ENCODE results near the gene ADGRG7.
"Not testable (repeated sequence)": the region's sequence is repeated elsewhere in the genome, so short reads cannot be mapped to it uniquely, and the experiment has no call there.

The ADGRG7 gene, protein sequence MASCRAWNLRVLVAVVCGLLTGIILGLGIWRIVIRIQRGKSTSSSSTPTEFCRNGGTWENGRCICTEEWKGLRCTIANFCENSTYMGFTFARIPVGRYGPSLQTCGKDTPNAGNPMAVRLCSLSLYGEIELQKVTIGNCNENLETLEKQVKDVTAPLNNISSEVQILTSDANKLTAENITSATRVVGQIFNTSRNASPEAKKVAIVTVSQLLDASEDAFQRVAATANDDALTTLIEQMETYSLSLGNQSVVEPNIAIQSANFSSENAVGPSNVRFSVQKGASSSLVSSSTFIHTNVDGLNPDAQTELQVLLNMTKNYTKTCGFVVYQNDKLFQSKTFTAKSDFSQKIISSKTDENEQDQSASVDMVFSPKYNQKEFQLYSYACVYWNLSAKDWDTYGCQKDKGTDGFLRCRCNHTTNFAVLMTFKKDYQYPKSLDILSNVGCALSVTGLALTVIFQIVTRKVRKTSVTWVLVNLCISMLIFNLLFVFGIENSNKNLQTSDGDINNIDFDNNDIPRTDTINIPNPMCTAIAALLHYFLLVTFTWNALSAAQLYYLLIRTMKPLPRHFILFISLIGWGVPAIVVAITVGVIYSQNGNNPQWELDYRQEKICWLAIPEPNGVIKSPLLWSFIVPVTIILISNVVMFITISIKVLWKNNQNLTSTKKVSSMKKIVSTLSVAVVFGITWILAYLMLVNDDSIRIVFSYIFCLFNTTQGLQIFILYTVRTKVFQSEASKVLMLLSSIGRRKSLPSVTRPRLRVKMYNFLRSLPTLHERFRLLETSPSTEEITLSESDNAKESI

DNA sequence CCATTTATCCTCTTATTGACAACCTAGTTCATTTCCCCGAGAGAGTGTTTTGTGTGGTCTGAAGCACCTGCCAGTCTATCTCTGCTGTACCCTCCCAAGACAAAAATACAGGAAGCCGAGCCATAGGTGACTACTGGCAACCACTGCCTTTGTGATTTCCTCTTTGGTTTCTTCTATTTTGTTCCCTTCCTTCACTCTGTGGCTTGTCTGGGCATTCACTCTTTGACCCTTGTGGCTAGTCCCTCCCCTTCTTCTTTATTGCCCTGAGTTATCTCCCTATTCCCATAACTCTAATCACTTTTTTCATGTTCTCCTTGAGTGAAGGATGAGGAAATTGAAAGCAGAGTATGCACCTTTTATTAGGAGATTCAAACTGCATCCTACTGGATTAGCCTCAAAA is at the start of gene ADGRG7:
TSS of gene ADGRG7 (plus strand) at position 297 of the 400 bp plus-strand sequence. CDS start 256 bp downstream, outside the sequence.
- no peak for DNase-seq

DNA sequence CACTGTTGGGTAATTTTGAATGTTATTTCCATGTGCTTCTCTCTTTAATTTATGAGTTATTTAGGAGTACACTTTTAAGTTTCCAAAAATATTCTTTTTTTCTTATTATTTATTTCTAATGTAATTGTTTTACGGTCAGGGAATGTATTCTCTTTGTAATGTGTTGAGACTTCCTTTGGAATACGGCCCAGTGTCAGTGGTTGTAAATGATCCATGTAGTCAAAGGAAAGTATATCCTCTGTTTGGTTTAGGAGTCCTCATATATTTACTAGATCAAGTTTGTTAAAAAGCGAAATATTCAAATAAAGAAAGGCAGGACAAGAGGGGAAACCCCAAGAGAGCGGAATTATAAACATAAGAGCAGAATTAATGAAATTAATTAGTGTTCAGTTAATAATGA is 49.0 kb upstream of the ADGRG7 start:
- no peak for DNase-seq

DNA sequence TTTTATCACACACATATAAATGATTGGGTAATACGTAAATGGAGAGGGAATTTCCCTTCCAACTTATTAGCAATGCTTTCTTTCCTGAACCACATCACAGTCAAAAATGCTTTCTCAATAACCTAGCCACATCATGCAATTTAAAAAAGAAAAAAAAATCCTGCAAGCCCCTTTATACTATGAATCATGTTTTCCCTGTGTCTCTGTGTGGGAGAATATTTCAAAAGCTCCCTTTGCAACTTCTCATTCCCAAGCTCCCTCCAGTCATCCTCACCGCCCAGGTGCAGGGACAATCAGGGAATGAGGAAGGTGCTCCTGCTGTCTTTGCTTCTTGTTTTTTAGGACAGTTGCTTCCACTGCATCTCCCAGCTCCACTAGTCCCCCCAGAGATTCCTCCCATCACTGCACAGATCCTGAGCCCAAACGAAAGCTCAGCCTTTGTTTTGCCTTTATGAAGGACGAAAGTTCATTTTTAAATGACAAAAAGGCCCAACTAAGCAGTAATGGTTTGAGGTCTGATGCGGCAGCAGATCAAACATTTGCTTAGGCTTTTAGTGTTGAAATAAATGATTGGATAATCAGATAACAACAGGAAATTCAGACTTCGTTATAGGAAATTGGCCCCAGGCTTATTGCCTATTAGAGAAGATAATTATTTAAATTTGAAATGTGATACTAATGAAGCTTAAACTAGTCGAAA is 47.8 kb upstream of the ADGRG7 start:
- no peak for DNase-seq

DNA sequence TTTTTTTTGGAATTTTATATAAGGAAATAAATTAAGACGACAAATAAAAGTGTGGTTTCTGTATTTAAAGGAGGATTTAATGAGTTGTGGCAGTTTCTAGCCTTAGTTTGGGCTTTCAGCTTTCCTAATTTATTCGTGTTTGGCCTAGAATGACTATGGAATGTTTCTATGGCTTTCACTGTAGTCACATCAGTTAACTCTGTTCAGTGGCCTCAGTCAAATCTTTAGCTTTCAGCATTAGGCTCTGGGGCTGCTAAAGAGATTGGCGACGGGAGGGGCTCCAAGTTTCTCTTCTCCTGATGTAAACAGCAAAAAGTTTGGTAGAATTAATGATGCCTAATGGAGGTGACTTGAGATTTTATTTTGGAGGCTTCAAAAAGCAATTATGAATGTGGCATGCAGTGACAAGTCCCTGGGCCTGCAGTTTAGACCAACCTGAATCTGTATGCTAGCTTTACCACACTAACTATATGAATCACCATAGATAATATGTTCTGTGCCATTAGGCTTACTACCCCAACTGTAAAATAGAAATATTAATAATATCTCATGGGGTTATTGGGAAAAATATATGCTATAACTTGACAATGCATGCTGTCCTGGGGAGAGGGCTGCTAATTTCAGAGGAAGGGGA is 47.1 kb upstream of the ADGRG7 start:
- DNase-seq = no peak

DNA sequence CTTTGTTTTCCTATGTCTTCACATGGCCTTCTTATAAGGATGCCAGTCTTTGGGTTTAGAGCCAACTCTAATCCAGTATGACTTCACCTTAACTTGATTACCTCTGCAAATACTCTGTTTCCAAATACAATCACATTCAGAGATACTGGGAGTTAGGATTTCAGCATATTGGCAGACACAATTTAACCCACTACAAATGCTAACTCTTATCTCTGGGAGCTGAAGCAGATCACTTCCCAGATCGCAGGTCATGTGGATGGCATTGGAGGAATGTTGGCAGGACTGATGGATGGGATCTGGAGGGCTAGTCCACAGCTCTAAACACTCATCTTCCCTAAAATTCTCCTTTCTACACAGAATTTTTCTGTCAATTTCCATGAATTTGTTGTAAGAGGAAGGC is 46.2 kb upstream of the ADGRG7 start:
- no peak for DNase-seq

DNA sequence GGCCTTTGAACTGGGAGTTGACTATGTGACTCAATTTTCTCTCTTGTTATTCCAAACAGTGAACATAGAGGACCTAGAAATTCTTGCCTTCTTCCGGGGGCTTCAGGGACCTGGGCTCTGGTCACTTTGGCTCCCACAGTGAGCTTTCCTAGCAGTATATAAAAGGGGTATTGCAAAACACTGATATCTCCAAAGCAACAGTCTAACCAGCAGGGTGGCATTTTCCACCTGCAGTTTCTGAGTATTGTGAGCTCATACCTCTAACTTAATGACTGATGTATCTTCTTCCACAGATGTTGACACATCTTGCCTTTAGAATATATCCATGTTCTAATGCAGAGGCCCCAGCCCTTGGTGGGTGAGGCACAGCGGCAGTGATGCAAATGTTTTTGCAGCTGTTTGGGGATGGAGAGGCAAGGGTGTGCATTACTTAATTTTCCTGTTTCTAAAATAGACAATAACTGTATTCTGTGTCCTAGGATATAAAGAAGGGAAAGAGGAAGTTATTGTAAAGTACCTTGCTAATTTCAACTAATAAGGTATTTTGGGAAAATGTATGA is 45.7 kb upstream of the ADGRG7 start:
- DNase-seq = no peak

DNA sequence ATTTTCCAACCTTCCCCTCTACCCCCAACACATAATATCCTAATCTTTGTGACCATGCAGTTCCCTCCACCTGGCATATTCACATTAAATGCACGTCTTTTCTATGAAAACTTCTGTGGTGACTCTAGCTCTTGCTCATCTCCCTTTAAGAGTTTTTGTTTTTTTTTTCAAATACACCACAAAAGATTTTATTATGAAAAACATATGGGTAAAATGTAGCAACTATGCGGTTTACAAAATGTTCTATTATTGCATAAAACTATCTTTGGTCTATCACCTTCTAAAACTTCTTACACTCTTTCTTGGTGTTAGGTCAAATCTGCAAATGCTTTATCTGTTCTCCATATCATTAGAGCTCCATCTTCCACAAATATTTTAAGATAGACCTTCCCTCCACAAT is 38.6 kb upstream of the ADGRG7 start:
- no peak for DNase-seq

DNA sequence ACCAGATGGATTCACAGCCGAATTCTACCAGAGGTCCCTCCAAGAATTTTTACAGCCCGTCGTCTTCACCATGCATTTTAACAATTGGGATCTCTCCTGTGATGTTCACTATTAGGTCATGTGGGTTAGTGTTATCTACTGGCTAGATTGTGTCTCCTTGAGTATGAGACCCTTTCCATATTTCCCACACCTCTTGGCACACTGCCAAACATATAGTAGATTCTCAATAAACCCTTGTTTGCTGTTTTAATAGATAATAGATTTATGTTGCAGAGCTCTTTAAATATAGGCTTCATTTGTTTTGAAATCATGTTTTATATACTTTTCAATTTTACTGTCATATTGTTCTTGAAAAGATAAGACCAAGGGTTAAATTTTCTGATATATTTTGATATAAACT is 34.9 kb upstream of the ADGRG7 start:
- no peak for DNase-seq

DNA sequence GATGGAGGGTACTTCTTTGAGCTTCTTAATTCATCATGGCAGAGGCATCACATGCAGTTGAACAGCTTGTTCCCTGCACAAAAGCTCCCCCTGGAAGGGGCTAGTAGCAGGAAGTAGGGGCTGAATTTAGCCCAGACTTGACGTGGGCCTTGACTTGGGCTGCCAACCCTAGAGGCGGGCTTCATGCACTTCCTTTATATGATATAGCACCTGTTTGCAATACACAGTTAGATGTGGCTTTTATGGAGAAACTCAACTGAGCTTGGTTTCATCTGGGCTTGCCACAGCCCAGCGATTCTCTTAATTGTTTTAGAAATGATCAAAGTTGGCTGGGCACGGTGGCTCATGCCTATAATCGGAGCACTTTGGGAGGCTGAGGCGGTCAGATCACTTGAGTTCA is 33.7 kb upstream of the ADGRG7 start:
- no peak for DNase-seq

DNA sequence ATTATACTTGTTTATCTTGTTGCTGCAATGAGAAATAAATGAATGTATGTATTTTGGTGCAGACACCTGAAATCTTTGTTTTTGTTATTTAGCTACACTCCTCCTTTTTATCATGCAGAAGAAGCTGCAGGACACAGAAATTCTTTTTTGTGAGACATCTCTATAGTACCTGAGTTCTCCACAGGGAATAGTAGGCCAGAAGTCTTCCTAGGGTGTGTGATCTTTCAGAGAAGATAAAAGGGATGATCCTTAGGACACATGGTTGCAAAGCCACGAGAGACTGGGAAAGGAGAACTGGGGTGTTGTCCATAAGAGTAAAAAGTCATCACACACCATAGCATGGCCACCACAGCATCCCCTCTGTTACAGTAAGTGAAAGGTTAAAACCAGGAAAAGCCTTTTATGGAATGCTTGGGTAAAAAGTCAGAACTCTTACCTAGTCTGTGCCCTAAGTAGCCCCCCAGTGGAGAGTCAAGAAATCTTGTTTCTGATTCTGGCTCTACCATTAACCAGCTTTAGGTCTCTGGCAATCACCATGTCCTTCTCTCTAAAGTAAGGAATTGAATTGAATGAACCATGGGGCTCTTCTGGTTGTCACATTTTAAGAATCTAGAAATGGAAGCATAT is 31.9 kb upstream of the ADGRG7 start:
- no peak for DNase-seq

DNA sequence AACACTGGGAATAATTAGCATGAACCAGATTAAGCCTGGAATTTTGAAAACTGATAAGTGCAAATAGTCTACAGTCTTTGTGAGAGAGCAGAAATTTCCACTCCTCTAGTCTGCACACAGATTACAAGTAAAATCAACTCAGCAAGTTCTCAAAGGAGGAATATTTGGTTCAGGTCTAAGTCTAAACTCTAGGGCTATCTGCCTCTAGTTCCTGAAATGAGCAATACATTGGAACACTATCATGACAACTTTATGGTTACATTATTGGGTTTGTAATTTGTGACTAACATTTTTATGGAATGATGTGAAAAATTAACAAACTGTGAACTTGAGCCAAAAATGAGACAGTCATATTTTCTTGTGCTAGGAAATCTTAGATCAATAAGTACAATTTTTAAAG is 30.8 kb upstream of the ADGRG7 start:
- no peak for DNase-seq

DNA sequence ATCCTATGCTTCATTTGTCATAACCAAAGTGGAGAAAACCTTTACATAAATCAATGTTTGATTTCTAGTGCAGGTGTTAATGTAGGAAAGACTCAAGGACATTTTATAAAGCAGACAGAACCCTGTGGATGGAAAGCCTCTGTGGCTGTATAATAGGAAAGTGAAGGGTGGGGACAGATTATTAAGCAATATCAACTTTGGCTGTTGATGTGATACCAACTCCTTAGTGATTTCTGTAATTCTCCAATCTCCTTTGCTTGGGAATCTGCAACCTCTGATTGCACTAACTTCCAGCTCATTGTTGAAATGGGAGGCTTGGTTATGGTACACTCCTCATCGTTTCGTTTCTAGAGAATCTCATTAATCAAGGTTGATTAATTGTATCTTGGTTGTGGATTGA is 29.3 kb upstream of the ADGRG7 start:
- DNase-seq = no peak

DNA sequence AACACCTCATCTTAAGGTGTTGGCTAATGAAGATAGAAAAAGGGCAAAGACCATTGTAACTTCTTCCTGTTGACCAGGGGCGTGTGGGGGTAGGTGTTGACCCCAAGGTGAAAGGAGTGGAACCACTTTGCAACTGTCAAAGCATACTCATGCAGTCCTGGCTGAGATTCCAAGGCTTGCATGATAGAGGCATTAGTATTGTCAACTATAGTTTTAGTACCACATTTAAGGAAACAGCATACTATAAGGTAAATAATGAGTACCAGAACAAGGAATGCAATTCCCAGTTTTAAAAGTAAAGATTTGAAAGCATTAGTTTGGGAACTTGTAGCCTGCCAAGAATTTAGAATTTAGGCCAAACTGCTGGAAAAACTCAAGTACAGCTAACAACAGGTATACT is 27.8 kb upstream of the ADGRG7 start:
- DNase-seq = no peak

DNA sequence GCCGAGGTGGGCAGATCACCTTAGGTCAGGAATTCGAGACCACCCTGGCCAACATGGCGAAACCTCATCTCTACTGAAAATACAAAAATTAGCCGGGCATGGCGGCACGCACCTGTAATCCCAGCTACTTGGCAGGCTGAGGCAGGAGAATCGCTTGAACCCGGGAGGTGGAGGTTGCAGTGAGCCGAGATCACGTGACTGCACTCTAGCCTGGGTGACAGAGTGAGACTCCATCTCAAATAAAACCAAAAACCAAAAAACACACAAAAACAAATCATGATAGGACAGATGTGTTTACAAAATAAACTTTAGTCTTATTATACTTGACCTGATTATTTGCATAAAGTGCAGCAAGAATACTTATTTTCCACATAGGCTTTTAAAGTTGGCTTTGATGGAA is 27.2 kb upstream of the ADGRG7 start:
- not testable (repeated sequence) for DNase-seq

DNA sequence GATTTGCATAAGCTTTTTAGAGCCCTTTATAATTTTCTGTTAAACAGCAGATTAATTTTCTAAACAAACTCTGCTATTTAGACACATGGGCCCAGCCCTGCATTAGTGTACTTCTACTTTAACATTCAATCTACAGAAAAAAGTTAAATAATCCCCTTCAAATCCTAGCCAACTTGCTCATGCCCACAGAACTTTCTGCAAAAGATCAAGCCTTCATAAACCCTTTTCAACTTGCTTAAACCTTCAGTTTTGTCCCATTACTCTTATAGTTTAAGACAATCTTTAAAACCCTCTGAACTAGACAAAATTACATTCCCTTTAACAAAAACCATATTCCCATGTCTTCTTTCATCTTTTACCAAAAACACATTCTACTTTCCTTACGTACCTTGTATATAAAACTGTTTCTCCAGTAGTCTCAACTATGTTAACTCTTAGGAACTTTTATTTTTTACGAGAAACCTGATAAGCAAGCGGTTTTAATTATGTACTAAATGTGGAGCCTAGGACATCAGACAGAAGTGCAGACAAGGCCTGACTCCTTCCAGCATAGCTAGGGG is 25.2 kb upstream of the ADGRG7 start:
- DNase-seq = no peak

DNA sequence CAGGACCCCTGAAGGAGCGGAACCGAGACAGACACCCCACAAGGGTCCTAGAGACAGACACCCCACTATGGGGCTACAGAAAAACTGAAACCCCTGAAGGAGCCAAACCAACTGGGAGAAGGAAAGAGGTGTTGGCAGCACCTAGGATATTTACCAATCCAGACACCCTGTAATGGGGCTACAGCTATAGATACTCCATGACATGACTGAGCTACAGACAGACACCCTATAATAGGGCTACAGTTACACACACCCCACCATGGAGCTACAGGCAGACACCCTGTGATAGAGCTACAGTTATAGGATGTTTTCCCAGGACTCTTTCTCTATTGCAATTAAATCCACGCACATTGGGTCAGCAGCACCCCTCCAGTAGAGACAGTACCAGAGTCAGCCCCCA is 22.6 kb upstream of the ADGRG7 start:
- no peak for DNase-seq

DNA sequence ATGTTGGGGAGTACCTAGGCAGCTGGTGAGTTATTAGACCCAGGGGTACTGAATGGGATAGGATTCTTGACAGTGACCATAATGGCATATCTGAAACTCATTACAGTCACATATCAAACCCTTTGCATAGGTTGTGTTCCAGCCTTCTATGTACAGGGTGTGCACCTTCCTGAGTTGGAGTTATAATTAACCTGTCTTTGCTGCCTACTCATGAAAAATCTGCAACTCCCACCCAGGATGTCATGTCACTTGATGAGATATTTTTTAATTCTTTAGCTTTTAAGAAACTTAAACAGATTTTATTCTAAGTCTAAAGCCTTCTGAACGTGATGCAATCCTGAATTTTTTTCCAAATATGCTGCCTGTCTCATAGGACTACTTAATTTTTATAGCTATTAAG is 21.1 kb upstream of the ADGRG7 start:
- DNase-seq = no peak

DNA sequence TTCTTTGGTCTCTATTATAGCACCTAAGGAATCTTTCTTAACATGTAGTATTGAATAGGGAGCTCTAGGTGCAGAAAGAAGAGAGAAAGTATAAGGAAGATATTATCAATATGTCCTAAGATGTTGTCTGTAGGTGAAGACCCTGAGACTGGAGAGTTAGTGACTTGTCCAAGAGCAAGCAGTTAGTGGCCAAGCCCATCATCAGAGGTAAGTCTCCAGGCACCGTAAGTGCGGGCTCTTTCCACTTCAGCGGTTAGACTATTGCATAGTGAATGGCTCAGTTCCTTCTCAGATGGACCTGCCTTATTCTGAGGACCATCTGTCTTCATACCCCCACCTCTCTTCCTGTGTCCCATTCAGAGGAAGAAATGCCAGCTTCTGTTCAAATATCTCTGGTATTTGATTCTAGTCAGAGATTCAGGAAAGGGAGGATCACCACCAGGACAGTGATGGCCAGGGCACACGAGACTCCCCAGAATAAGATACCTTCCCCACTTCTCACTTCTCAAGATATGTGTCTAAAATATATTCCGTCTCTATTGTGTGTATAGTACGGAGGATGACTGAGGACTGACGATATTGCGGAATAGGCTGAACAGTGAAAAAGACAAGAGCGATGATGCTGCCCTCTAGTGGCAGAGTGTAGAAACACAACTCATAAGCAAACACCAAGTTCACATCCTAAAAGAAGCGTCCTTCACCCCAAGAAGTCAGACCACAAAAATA is 19.1 kb upstream of the ADGRG7 start:
- no peak for DNase-seq

DNA sequence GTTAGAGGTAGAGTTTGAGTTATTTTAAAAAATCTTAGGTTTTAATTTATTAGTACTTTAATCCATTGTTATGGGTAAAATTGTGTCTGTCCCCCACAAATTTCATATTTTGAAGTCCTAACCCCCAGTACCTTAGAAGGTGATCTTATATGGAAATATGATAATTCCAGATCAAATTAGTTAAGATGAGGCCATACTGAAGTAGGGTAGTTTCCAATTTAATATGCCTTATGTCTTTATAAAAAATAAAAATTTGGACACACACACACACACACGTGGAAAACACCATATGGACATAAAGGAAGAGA is 18.6 kb upstream of the ADGRG7 start:
- DNase-seq = no peak

DNA sequence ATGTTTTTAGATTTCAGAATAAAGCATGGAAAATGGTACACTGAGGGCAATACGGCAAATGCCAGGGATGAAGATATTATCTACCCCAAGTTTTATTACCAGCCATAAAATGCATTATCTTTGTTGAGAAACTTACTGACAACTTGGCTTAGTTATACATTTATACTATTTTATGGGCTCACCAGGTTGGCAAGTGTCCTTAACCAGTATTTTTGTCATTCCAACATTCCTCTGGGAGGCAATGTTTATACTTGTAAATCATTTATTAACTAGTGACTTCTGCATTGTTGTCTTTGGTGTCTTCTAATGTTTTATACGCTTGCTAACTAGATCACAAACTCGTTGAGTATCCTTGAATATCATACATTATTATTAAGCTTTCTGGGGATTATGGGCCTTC is 18.0 kb upstream of the ADGRG7 start:
- DNase-seq = no peak
